ENCODE data around the gene LRWD1. TPM values are rescaled to one million over a fixed set of nuclear protein-coding genes. Genes with fewer than 3 reads are reported as not detected.

The LRWD1 gene
- total and polyA plus RNA-seq, 9 of the 15 experiments (the other 6 are each of a cell fraction or from before 2014, with no cell fraction given), result 0.61 to 66.0 (median 33.2) TPM

DNA sequence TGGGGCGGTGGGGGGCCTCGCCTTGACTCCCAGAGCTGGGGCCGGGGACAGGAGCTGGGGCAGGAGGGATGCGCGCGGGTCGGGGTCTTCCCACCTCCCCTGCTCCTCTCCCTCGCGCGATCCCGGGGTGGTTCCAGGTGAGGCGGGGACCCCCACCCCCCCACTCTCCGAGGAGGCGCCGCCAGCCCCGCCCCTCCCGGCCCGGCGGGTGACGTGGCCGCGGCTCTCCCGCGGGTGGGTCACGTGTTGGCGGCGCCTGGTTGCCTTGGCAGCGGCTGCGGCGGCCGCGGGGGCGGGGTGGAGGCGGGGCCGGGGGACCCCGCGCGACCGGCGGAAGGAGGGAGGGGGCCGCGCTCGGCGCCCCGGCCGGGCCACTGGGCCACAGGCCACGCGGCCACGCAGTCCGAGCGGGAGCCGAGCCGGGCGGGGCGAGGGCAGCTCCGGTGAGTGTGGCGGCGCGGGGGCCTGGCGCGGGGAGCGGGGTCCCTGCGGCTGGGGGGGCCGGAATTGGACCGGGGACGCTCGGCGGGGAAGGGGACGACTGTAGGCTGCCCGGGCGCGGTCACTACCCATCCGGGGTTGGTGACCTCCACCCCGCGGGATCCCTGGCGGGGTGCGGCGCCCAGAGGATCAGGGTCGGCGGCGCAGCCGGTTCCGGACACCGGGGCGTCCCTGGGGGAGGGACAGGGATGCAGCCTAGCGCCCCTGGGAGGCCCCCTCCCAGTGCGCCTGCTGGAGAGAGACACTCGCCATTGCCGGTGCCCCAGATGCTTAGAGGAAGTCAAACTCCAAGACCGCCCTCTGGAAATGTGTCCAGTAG, 31.4 kb upstream of the LRWD1 start, which contains the start of gene ORAI2 (continued):
- TF ChIP-seq, protein P1, sequence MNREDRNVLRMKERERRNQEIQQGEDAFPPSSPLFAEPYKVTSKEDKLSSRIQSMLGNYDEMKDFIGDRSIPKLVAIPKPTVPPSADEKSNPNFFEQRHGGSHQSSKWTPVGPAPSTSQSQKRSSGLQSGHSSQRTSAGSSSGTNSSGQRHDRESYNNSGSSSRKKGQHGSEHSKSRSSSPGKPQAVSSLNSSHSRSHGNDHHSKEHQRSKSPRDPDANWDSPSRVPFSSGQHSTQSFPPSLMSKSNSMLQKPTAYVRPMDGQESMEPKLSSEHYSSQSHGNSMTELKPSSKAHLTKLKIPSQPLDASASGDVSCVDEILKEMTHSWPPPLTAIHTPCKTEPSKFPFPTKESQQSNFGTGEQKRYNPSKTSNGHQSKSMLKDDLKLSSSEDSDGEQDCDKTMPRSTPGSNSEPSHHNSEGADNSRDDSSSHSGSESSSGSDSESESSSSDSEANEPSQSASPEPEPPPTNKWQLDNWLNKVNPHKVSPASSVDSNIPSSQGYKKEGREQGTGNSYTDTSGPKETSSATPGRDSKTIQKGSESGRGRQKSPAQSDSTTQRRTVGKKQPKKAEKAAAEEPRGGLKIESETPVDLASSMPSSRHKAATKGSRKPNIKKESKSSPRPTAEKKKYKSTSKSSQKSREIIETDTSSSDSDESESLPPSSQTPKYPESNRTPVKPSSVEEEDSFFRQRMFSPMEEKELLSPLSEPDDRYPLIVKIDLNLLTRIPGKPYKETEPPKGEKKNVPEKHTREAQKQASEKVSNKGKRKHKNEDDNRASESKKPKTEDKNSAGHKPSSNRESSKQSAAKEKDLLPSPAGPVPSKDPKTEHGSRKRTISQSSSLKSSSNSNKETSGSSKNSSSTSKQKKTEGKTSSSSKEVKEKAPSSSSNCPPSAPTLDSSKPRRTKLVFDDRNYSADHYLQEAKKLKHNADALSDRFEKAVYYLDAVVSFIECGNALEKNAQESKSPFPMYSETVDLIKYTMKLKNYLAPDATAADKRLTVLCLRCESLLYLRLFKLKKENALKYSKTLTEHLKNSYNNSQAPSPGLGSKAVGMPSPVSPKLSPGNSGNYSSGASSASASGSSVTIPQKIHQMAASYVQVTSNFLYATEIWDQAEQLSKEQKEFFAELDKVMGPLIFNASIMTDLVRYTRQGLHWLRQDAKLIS (CRISPR knock-in tag; IDR thresholded peaks at IDR 0.05), result 0 out of 2 replicates have a peak, but pooled peaks have one; percentile 30
- TF ChIP-seq, protein P2, sequence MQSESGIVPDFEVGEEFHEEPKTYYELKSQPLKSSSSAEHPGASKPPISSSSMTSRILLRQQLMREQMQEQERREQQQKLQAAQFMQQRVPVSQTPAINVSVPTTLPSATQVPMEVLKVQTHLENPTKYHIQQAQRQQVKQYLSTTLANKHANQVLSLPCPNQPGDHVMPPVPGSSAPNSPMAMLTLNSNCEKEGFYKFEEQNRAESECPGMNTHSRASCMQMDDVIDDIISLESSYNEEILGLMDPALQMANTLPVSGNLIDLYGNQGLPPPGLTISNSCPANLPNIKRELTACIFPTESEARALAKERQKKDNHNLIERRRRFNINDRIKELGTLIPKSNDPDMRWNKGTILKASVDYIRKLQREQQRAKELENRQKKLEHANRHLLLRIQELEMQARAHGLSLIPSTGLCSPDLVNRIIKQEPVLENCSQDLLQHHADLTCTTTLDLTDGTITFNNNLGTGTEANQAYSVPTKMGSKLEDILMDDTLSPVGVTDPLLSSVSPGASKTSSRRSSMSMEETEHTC (IDR thresholded peaks at IDR 0.05), result no peak
- no peak for TF ChIP-seq DMBX1 (CRISPR knock-in tag; IDR thresholded peaks at IDR 0.05; ENCODE audit: borderline replicate concordance)
- TF ChIP-seq KAT2B (IDR thresholded peaks at IDR 0.05; ENCODE audit: low read depth, low read length), result no peak
- no peak for TF ChIP-seq WHSC1 (IDR thresholded peaks at IDR 0.05; ENCODE audit: low read length)
- TF ChIP-seq, protein P3, sequence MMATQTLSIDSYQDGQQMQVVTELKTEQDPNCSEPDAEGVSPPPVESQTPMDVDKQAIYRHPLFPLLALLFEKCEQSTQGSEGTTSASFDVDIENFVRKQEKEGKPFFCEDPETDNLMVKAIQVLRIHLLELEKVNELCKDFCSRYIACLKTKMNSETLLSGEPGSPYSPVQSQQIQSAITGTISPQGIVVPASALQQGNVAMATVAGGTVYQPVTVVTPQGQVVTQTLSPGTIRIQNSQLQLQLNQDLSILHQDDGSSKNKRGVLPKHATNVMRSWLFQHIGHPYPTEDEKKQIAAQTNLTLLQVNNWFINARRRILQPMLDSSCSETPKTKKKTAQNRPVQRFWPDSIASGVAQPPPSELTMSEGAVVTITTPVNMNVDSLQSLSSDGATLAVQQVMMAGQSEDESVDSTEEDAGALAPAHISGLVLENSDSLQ (IDR thresholded peaks at IDR 0.05), result no peak
- TF ChIP-seq ERF (CRISPR knock-in tag; IDR thresholded peaks at IDR 0.05), result no peak
- 0 out of 2 replicates have a peak, but pooled peaks have one; percentile 30 for TF ChIP-seq GATAD2A (IDR thresholded peaks at IDR 0.05)
- TF ChIP-seq GTF2F1 (IDR thresholded peaks at IDR 0.05; ENCODE audit: low read depth, low read length), result no peak
- no peak for TF ChIP-seq MEF2D (tag; conservative IDR thresholded peaks at IDR 0.05; ENCODE audit: low read depth)
- no peak for TF ChIP-seq SIN3B (IDR thresholded peaks at IDR 0.05; ENCODE audit: low read depth)
- no peak for TF ChIP-seq ZNF239 (CRISPR knock-in tag; IDR thresholded peaks at IDR 0.05)
- no peak for TF ChIP-seq POLR3G (IDR thresholded peaks at IDR 0.05; ENCODE audit: extremely low read depth, insufficient read length, insufficient replicate concordance)
- no peak for TF ChIP-seq CHD4 (IDR thresholded peaks at IDR 0.05; ENCODE audit: insufficient read depth, insufficient replicate concordance, low read depth, low read length, poor library complexity, severe bottlenecking)
- TF ChIP-seq ZNF133 (CRISPR knock-in tag; IDR thresholded peaks at IDR 0.05), result no peak
- TF ChIP-seq DIDO1 (tag; IDR thresholded peaks at IDR 0.05; ENCODE audit: low read depth), result no peak
- TF ChIP-seq, protein P4, sequence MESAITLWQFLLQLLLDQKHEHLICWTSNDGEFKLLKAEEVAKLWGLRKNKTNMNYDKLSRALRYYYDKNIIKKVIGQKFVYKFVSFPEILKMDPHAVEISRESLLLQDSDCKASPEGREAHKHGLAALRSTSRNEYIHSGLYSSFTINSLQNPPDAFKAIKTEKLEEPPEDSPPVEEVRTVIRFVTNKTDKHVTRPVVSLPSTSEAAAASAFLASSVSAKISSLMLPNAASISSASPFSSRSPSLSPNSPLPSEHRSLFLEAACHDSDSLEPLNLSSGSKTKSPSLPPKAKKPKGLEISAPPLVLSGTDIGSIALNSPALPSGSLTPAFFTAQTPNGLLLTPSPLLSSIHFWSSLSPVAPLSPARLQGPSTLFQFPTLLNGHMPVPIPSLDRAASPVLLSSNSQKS (CRISPR knock-in tag; IDR thresholded peaks at IDR 0.05), result no peak
- TF ChIP-seq NFIC (IDR thresholded peaks at IDR 0.05), result no peak
- TF ChIP-seq RFX1 (IDR thresholded peaks at IDR 0.05), result no peak; the same call in 1 of the 2 replicates
- TF ChIP-seq TEAD4 (IDR thresholded peaks at IDR 0.05; ENCODE audit: low read length), result no peak
- TF ChIP-seq TEAD4 (CRISPR knock-in tag; IDR thresholded peaks at IDR 0.05; ENCODE audit: borderline replicate concordance), result no peak
- no peak for TF ChIP-seq MTF1 (CRISPR knock-in tag; IDR thresholded peaks at IDR 0.05; ENCODE audit: borderline replicate concordance)

Measured in K562 (cell line).